MM.1S (cell line): ENCODE results near the gene MDH2.

Source experiments
- DNase-seq: peaks from one replicate; pipeline ENCODE4 v3.0.0-alpha.2; 2015
- H2AFZ ChIP-seq: fragments of 300-600 bp; sonication (generic); 2 replicates; pipeline ENCODE4 v1.6.0; 2016; ENCODE audit warnings: antibody characterized with exemption, low read length
- H3F3A ChIP-seq: fragments of 300-600 bp; sonication (generic); 2 replicates; pipeline ENCODE4 v1.6.1; 2016; ENCODE audit warnings: mild to moderate bottlenecking, antibody characterized with exemption, low read length, moderate library complexity, mixed read lengths; ENCODE audit not compliant: insufficient read depth
- H3K27ac ChIP-seq: fragments of 300-600 bp; sonication (generic); 2 replicates; pipeline ENCODE4 v1.5.1; 2016; ENCODE audit warnings: mild to moderate bottlenecking, low read length
- H3K27me3 ChIP-seq: fragments of 300-600 bp; sonication (generic); replicated peaks from 2 replicates; pipeline ENCODE4 v1.6.0; 2016; ENCODE audit warnings: low read length; ENCODE audit not compliant: insufficient read depth
- H3K36me3 ChIP-seq: fragments of 300-600 bp; sonication (generic); replicated peaks from 2 replicates; pipeline ENCODE4 v1.6.1; 2016; ENCODE audit warnings: mild to moderate bottlenecking, low read length, mixed read lengths; ENCODE audit not compliant: insufficient read depth
- H3K4me1 ChIP-seq: fragments of 300-600 bp; sonication (generic); 2 replicates; pipeline ENCODE4 v1.6.1; 2016; ENCODE audit warnings: low read length, mixed read lengths
- H3K4me2 ChIP-seq: fragments of 300-600 bp; sonication (generic); 2 replicates; pipeline ENCODE4 v1.6.0; 2016; ENCODE audit warnings: low read depth, low read length
- H3K4me3 ChIP-seq: fragments of 300-600 bp; sonication (generic); 2 replicates; pipeline ENCODE4 v1.5.1; 2016; ENCODE audit warnings: low read length, mixed read lengths
- H3K79me2 ChIP-seq: fragments of 300-600 bp; sonication (generic); 2 replicates; pipeline ENCODE4 v1.6.1; 2016; ENCODE audit warnings: mixed run types, low read length, mixed read lengths
- H3K9ac ChIP-seq: fragments of 300-600 bp; sonication (generic); 2 replicates; pipeline ENCODE4 v1.6.1; 2016; ENCODE audit warnings: low read length, mixed read lengths
- H3K9me2 ChIP-seq: fragments of 300-600 bp; sonication (generic); replicated peaks from 2 replicates; pipeline ENCODE4 v1.6.1; 2016; ENCODE audit warnings: mild to moderate bottlenecking, low read length, mixed read lengths; ENCODE audit not compliant: insufficient read depth
- H3K9me3 ChIP-seq: fragments of 300-600 bp; sonication (generic); replicated peaks from 2 replicates; pipeline ENCODE4 v1.6.1; 2016; ENCODE audit warnings: mild to moderate bottlenecking, low read length, mixed read lengths; ENCODE audit not compliant: insufficient read depth
- H4K20me1 ChIP-seq: fragments of 300-600 bp; sonication (generic); 2 replicates; pipeline ENCODE4 v1.6.1; 2016; ENCODE audit warnings: mild to moderate bottlenecking, low read length, moderate library complexity, mixed read lengths; ENCODE audit not compliant: insufficient read depth
- EZH2 ChIP-seq: fragments of 300-600 bp; sonication (generic); optimal IDR thresholded peaks from 2 replicates; pipeline ENCODE3; 2017; ENCODE audit warnings: low read depth, mild to moderate bottlenecking, antibody characterized with exemption, low read length, mixed read lengths
- EZH2phosphoT487 ChIP-seq: fragments of 300-600 bp; sonication (generic); IDR thresholded peaks from 2 replicates; pipeline ENCODE4 v1.6.1; 2018; ENCODE audit warnings: antibody characterized with exemption, low read length
- TF ChIP-seq, protein P1 (sequence below): fragments of 300-600 bp; sonication (generic); IDR thresholded peaks from 2 replicates; pipeline ENCODE4 v1.5.1; 2016; ENCODE audit warnings: antibody characterized with exemption, low read length, mixed read lengths

The MDH2 gene

DNA sequence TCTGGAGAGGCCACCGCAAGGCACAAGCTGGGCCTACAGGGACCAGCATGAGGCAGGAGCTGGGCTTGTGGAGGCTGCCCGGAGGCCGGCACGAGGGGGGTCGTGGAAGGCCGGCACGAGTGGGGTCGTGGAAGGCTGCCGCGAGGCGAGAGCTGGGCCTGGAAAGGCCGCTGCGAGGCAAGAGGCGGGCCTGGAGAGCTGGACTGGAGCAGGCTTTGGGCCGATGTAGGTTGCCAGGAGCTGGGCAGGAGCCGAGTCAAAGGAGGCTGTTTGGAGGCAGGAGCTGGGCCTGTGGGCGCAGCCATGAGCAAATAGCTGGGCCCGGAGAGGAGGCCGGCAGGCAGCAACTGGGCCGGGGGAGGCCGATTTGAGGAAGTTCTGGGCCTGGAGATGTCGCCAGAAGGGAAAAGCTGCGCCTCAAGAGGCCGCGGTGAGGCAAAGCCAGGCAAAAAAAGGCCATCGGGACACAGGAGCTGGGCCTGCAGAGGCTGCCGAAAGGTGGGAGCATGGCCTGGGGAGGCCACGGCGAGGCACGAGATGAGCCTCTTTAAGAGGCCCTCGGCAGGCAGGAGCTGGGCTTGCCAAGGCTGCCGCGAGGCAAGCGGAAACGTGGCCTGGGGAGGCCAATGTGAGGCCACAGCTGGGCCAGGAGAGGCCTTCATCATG is 26.5 kb downstream of the MDH2 start:
- Histone ChIP-seq H3K4me1 (no peaks in the 10 kb centered on the region), H4K20me1 (no peaks in the 10 kb centered on the region), H2AFZ (no peak overlapping the region), H3F3A (no peaks in the 10 kb centered on the region), H3K9me3 (no peaks in the 10 kb centered on the region), H3K9me2 (no peaks in the 10 kb centered on the region), H3K79me2 (no peaks in the 10 kb centered on the region), H3K4me3 (no peak overlapping the region), H3K4me2 (no peak overlapping the region), H3K9ac (no peak overlapping the region), H3K36me3 (no peaks in the 10 kb centered on the region), H3K27ac (no peak overlapping the region), H3K27me3 (no peaks in the 10 kb centered on the region)
- DNase-seq = no peak
- TF ChIP-seq EZH2 (no peak), EZH2phosphoT487 (no peak)
- TF ChIP-seq, protein P1, sequence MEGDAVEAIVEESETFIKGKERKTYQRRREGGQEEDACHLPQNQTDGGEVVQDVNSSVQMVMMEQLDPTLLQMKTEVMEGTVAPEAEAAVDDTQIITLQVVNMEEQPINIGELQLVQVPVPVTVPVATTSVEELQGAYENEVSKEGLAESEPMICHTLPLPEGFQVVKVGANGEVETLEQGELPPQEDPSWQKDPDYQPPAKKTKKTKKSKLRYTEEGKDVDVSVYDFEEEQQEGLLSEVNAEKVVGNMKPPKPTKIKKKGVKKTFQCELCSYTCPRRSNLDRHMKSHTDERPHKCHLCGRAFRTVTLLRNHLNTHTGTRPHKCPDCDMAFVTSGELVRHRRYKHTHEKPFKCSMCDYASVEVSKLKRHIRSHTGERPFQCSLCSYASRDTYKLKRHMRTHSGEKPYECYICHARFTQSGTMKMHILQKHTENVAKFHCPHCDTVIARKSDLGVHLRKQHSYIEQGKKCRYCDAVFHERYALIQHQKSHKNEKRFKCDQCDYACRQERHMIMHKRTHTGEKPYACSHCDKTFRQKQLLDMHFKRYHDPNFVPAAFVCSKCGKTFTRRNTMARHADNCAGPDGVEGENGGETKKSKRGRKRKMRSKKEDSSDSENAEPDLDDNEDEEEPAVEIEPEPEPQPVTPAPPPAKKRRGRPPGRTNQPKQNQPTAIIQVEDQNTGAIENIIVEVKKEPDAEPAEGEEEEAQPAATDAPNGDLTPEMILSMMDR = no peak

DNA sequence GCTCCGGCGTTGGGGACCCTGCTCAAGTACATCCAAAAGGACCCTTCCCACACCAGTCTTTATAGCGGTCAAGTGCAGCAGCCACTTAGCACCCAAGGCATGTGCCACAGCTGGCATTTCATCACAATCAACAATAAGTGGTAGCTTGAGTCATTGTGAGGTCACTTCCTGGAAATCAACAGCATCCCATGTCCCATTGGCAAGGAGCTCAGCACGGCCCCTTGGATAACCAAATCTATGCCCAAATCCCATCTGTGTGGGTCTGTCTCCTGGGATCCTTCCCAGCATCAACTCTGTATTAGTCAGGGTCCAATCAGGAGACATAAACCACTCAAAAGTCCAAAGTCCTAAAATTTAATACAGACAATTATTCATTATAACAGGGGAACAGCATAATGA is 27.1 kb downstream of the MDH2 start:
- Histone ChIP-seq H3K36me3 (no peaks in the 10 kb centered on the region), H2AFZ (no peak overlapping the region), H3K4me2 (no peak overlapping the region), H3K79me2 (no peaks in the 10 kb centered on the region), H3K27me3 (no peaks in the 10 kb centered on the region), H3F3A (no peaks in the 10 kb centered on the region), H3K9me3 (no peaks in the 10 kb centered on the region), H3K9ac (no peak overlapping the region), H3K4me3 (no peak overlapping the region), H3K4me1 (no peaks in the 10 kb centered on the region), H3K27ac (no peak overlapping the region), H4K20me1 (no peaks in the 10 kb centered on the region), H3K9me2 (no peaks in the 10 kb centered on the region)
- TF ChIP-seq EZH2 (no peak), EZH2phosphoT487 (no peak)
- TF ChIP-seq, protein P1 = no peak
- no peak for DNase-seq

- H4K20me1 ChIP-seq = no peaks in the 10 kb centered on the region
- H3K36me3 ChIP-seq = no peaks in the 10 kb centered on the region
- no peaks in the 10 kb centered on the region for H3F3A ChIP-seq
- no peak overlapping the region for H2AFZ ChIP-seq
- H3K9me3 ChIP-seq = no peaks in the 10 kb centered on the region
- H3K4me1 ChIP-seq = no peaks in the 10 kb centered on the region
- H3K27ac ChIP-seq = no peak overlapping the region
- TF ChIP-seq EZH2 (no peak), EZH2phosphoT487 (no peak)
- TF ChIP-seq, protein P1 = no peak
- no peaks in the 10 kb centered on the region for H3K79me2 ChIP-seq
- H3K9ac ChIP-seq = no peak overlapping the region
- DNase-seq = no peak
- H3K27me3 ChIP-seq = no peaks in the 10 kb centered on the region
- no peak overlapping the region for H3K4me3 ChIP-seq
- H3K9me2 ChIP-seq = no peaks in the 10 kb centered on the region
- no peak overlapping the region for H3K4me2 ChIP-seq
Measured at GRCh38 chr7:76076995-76077394, 29.1 kb downstream of the MDH2 start.
